Epithelial cell of proximal tubule (primary cell): ENCODE data around the gene MPPED1. TPM values are rescaled to one million over a fixed set of nuclear protein-coding genes. Genes with fewer than 3 reads are reported as not detected.

Experiments
- DNase-seq: peaks from one replicate; pipeline ENCODE4 v3.0.0-alpha.2; 2011; ENCODE audit warnings: low read depth
- H3K4me3 ChIP-seq: 2 replicates; pipeline ENCODE4 v1.5.1; 2011; ENCODE audit warnings: low read depth, mild to moderate bottlenecking, low read length
- CTCF ChIP-seq: conservative IDR thresholded peaks from 2 replicates; pipeline ENCODE4 v1.5.1; 2012; ENCODE audit warnings: low read depth, mild to moderate bottlenecking, low read length
- total RNA-seq: library from RNA; depleted of rRNA; stranded (reverse); fragments of >200 nt; gene quantifications from 2 replicates; pipeline ENCODE4 v1.2.3, GENCODE V29; 2015

MPPED1 gene
- total RNA-seq, 1 donor from 2014 or later, result not detected

- no peak overlapping the region for H3K4me3 ChIP-seq
- TF ChIP-seq CTCF, result no peak
- DNase-seq, result no peak
Observed at GRCh38 chr22:43447380-43447779, 35.6 kb downstream of the MPPED1 start.

- no peak overlapping the region for H3K4me3 ChIP-seq
- no peak for TF ChIP-seq CTCF
- DNase-seq, result no peak
Observed at GRCh38 chr22:43448048-43448447, 36.2 kb downstream of the MPPED1 start.

GRCh38 chr22:43449205-43449830, 37.5 kb downstream of the MPPED1 start:
- H3K4me3 ChIP-seq, result no peak overlapping the region
- no peak for TF ChIP-seq CTCF
- DNase-seq, result no peak

GRCh38 chr22:43449831-43450225, 38.0 kb downstream of the MPPED1 start:
- no peak for DNase-seq
- no peak for TF ChIP-seq CTCF
- no peak overlapping the region for H3K4me3 ChIP-seq

GRCh38 chr22:43451371-43452050, 39.7 kb downstream of the MPPED1 start:
- no peak for DNase-seq
- H3K4me3 ChIP-seq, result no peak overlapping the region
- TF ChIP-seq CTCF, result no peak

GRCh38 chr22:43455846-43456245, 44.0 kb downstream of the MPPED1 start:
- no peak overlapping the region for H3K4me3 ChIP-seq
- no peak for TF ChIP-seq CTCF
- no peak for DNase-seq

GRCh38 chr22:43457002-43457401, 45.2 kb downstream of the MPPED1 start:
- no peak overlapping the region for H3K4me3 ChIP-seq
- TF ChIP-seq CTCF, result no peak
- no peak for DNase-seq
